Activated T-cell treated with anti-CD3 and anti-CD28 coated beads, Interleukin-2, amount 50 U/mL, for 72 hours (primary cell): Measurements from ENCODE around the gene VPS26B. TPM values are rescaled to one million over a fixed set of nuclear protein-coding genes. Genes with fewer than 3 reads are reported as not detected.

ENCODE experiments used
- ATAC-seq, 2 donors: fragments of 150-1000 bp; cut with Tn5 transposase; replicated peaks in 1 of 2; 2 replicates each; pipeline ENCODE4 v1.10.0; 2021; ENCODE audit warnings: moderate library complexity in 2 of 2, mild to moderate bottlenecking in 1 of 2
- DNase-seq, 2 donors: peaks; one replicate each; pipeline ENCODE4 v3.0.0; 2021 to 2022; ENCODE audit warnings: mixed read lengths in 1 of 2
- H3K27ac Mint-ChIP-seq: one replicate; pipeline ENCODE4 v1.8.0; 2022; ENCODE audit warnings: mild to moderate bottlenecking, moderate library complexity, mixed read lengths
- H3K27me3 Mint-ChIP-seq: one replicate; pipeline ENCODE4 v1.8.0; 2022; ENCODE audit warnings: low read depth, mixed read lengths
- H3K36me3 Mint-ChIP-seq, 2 donors: one replicate each; pipeline ENCODE4 v1.8.0; 2022; ENCODE audit warnings: mixed read lengths in 2 of 2, mild to moderate bottlenecking in 1 of 2; ENCODE audit not compliant: insufficient read depth in 2 of 2
- H3K4me1 Mint-ChIP-seq: one replicate; pipeline ENCODE4 v1.8.0; 2022; ENCODE audit warnings: low read depth, mixed read lengths
- H3K4me3 Mint-ChIP-seq, 2 donors: one replicate each; pipeline ENCODE4 v1.8.0; 2022; ENCODE audit warnings: mild to moderate bottlenecking in 2 of 2, mixed read lengths in 2 of 2, moderate library complexity in 2 of 2
- H3K9me3 Mint-ChIP-seq, 2 donors: one replicate each; pipeline ENCODE4 v1.8.0; 2022; ENCODE audit warnings: mixed read lengths in 2 of 2
- total RNA-seq, 2 donors: library from RNA; stranded (reverse); gene quantifications; one replicate each; pipeline ENCODE4 v1.2.3, GENCODE V29; 2022

VPS26B gene
- total RNA-seq, 2 donors from 2014 or later = 42.6 to 48.7 TPM

- Mint-ChIP-seq H3K4me1 (peaks cover 58% of the 10 kb centered on the region), H3K27me3 (no peaks in the 10 kb centered on the region), H3K9me3 (no peaks in the 10 kb centered on the region), H3K36me3 (peaks cover 9 to 28% of the 10 kb centered on the region in 2 donors), H3K27ac (no peak overlapping the region), H3K4me3 (no peak overlapping the region)
- ATAC-seq = no peak
- no peak for DNase-seq
Observed at GRCh38 chr11:134216816-134217215, 7.7 kb upstream of the VPS26B start.

- ATAC-seq (no peak), DNase-seq (peak; percentile 9 to 17)
- H3K9me3 Mint-ChIP-seq = no peaks in the 10 kb centered on the region
- H3K27ac Mint-ChIP-seq = peak overlapping the region; percentile 96
- no peaks in the 10 kb centered on the region for H3K27me3 Mint-ChIP-seq
- peaks cover 73% of the 10 kb centered on the region for H3K4me1 Mint-ChIP-seq
- peaks cover 15 to 32% of the 10 kb centered on the region in 2 donors for H3K36me3 Mint-ChIP-seq
- peak overlapping the region; percentile 98 to 100 for H3K4me3 Mint-ChIP-seq
Observed at GRCh38 chr11:134223121-134223520, 1.4 kb upstream of the VPS26B start.

GRCh38 chr11:134224710-134225664, 516 bp downstream of the VPS26B start:
- Mint-ChIP-seq H3K27me3 (no peaks in the 10 kb centered on the region), H3K9me3 (no peaks in the 10 kb centered on the region), H3K4me3 (peak overlapping the region; percentile 85 to 94), H3K27ac (peak overlapping the region; percentile 33), H3K4me1 (peaks cover 79% of the 10 kb centered on the region), H3K36me3 (peaks cover 8 to 21% of the 10 kb centered on the region in 2 donors)
- DNase-seq = peak; percentile 70 to 79
- ATAC-seq = peak; percentile 31 to 43

GRCh38 chr11:134226806-134227325, 2.4 kb downstream of the VPS26B start:
- peaks cover 6 to 12% of the 10 kb centered on the region in 2 donors for H3K36me3 Mint-ChIP-seq
- ATAC-seq = no peak
- DNase-seq = no peak
- H3K27me3 Mint-ChIP-seq = no peaks in the 10 kb centered on the region
- H3K27ac Mint-ChIP-seq = peak overlapping the region; percentile 79
- peaks cover 73% of the 10 kb centered on the region for H3K4me1 Mint-ChIP-seq
- H3K4me3 Mint-ChIP-seq = peak overlapping the region; percentile 85 to 94
- H3K9me3 Mint-ChIP-seq = no peaks in the 10 kb centered on the region

- peaks cover 68% of the 10 kb centered on the region for H3K4me1 Mint-ChIP-seq
- ATAC-seq (peak; percentile 16 to 21), DNase-seq (peak; percentile 40 to 44)
- H3K4me3 Mint-ChIP-seq = peak overlapping the region in 1 of 2 donors; percentile 37
- no peaks in the 10 kb centered on the region for H3K27me3 Mint-ChIP-seq
- no peaks in the 10 kb centered on the region for H3K9me3 Mint-ChIP-seq
- peaks cover 0 to 3% of the 10 kb centered on the region in 2 donors for H3K36me3 Mint-ChIP-seq
- H3K27ac Mint-ChIP-seq = no peak overlapping the region
Observed at GRCh38 chr11:134228625-134229024, 4.2 kb downstream of the VPS26B start.

- Mint-ChIP-seq H3K27me3 (no peaks in the 10 kb centered on the region), H3K27ac (peak overlapping the region; percentile 59), H3K36me3 (peaks cover 0 to 3% of the 10 kb centered on the region in 2 donors), H3K4me1 (peaks cover 68% of the 10 kb centered on the region), H3K9me3 (no peaks in the 10 kb centered on the region), H3K4me3 (peak overlapping the region; percentile 15 to 40)
- ATAC-seq (no peak), DNase-seq (no peak)
Observed at GRCh38 chr11:134229126-134229790, 4.8 kb downstream of the VPS26B start.

- peaks cover 68% of the 10 kb centered on the region for H3K4me1 Mint-ChIP-seq
- no peak for ATAC-seq
- H3K36me3 Mint-ChIP-seq = peaks cover 0 to 2% of the 10 kb centered on the region in 2 donors
- H3K4me3 Mint-ChIP-seq = peak overlapping the region in 1 of 2 donors; percentile 40
- peak overlapping the region; percentile 44 for H3K27ac Mint-ChIP-seq
- H3K27me3 Mint-ChIP-seq = no peaks in the 10 kb centered on the region
- no peak for DNase-seq
- H3K9me3 Mint-ChIP-seq = no peaks in the 10 kb centered on the region
Observed at GRCh38 chr11:134230339-134230738, 5.9 kb downstream of the VPS26B start.

- H3K27me3 Mint-ChIP-seq = no peaks in the 10 kb centered on the region
- no peak for DNase-seq
- no peak overlapping the region for H3K27ac Mint-ChIP-seq
- H3K36me3 Mint-ChIP-seq = peaks cover 0 to 2% of the 10 kb centered on the region in 2 donors
- ATAC-seq = no peak
- H3K9me3 Mint-ChIP-seq = no peaks in the 10 kb centered on the region
- peaks cover 50% of the 10 kb centered on the region for H3K4me1 Mint-ChIP-seq
- H3K4me3 Mint-ChIP-seq = no peak overlapping the region
Observed at GRCh38 chr11:134231958-134232659, 7.6 kb downstream of the VPS26B start.

GRCh38 chr11:134233729-134234179, 9.3 kb downstream of the VPS26B start:
- Mint-ChIP-seq H3K4me1 (peaks cover 35% of the 10 kb centered on the region), H3K9me3 (no peaks in the 10 kb centered on the region), H3K4me3 (no peak overlapping the region), H3K36me3 (peaks cover 2 to 3% of the 10 kb centered on the region in 2 donors), H3K27me3 (no peaks in the 10 kb centered on the region), H3K27ac (no peak overlapping the region)
- ATAC-seq = no peak
- DNase-seq = no peak

GRCh38 chr11:134235399-134235798, 10.9 kb downstream of the VPS26B start:
- Mint-ChIP-seq H3K27me3 (no peaks in the 10 kb centered on the region), H3K27ac (no peak overlapping the region), H3K4me3 (no peak overlapping the region), H3K36me3 (peaks cover 1 to 2% of the 10 kb centered on the region in 2 donors), H3K4me1 (peaks cover 18% of the 10 kb centered on the region), H3K9me3 (no peaks in the 10 kb centered on the region)
- DNase-seq (no peak), ATAC-seq (no peak)

- no peaks in the 10 kb centered on the region for H3K9me3 Mint-ChIP-seq
- H3K4me1 Mint-ChIP-seq = peaks cover 9% of the 10 kb centered on the region
- no peaks in the 10 kb centered on the region for H3K27me3 Mint-ChIP-seq
- DNase-seq (no peak), ATAC-seq (no peak)
- no peak overlapping the region for H3K4me3 Mint-ChIP-seq
- H3K27ac Mint-ChIP-seq = no peak overlapping the region
- H3K36me3 Mint-ChIP-seq = peaks cover 1 to 2% of the 10 kb centered on the region in 2 donors
Observed at GRCh38 chr11:134236834-134237556, 12.5 kb downstream of the VPS26B start.

GRCh38 chr11:134237557-134237922, 13.1 kb downstream of the VPS26B start:
- H3K4me3 Mint-ChIP-seq = no peak overlapping the region
- H3K9me3 Mint-ChIP-seq = no peaks in the 10 kb centered on the region
- DNase-seq = no peak
- H3K4me1 Mint-ChIP-seq = peaks cover 7% of the 10 kb centered on the region
- H3K27ac Mint-ChIP-seq = no peak overlapping the region
- H3K27me3 Mint-ChIP-seq = no peaks in the 10 kb centered on the region
- ATAC-seq = no peak
- peaks cover 1 to 2% of the 10 kb centered on the region in 2 donors for H3K36me3 Mint-ChIP-seq
